ENCODE measurements around the gene TOLLIP.
"Not testable (repeated sequence)": the region's sequence is repeated elsewhere in the genome, so short reads cannot be mapped to it uniquely, and the experiment has no call there.

TOLLIP gene

GRCh38 chr11:1246301-1246700 is 63.1 kb downstream of the TOLLIP start:
- DNase-seq (ENCODE audit: low spot score) = not testable (repeated sequence)

- DNase-seq (ENCODE audit: low spot score) = not testable (repeated sequence)
Observed at GRCh38 chr11:1245717-1246116, 63.7 kb downstream of the TOLLIP start.

GRCh38 chr11:1244557-1244956 is 64.9 kb downstream of the TOLLIP start:
- not testable (repeated sequence) for DNase-seq (ENCODE audit: low spot score)

GRCh38 chr11:1243521-1243920 is 65.9 kb downstream of the TOLLIP start:
- not testable (repeated sequence) for DNase-seq (ENCODE audit: low spot score)

GRCh38 chr11:1242751-1243150 is 66.7 kb downstream of the TOLLIP start:
- DNase-seq (ENCODE audit: low spot score) = not testable (repeated sequence)

GRCh38 chr11:1242289-1242688 is 67.1 kb downstream of the TOLLIP start:
- DNase-seq (ENCODE audit: low spot score) = no peak

GRCh38 chr11:1241706-1242105 is 67.7 kb downstream of the TOLLIP start:
- DNase-seq (ENCODE audit: low spot score) = no peak

- no peak for DNase-seq (ENCODE audit: low spot score)
Observed at GRCh38 chr11:1240771-1241170, 68.7 kb downstream of the TOLLIP start.

- no peak for DNase-seq (ENCODE audit: low spot score)
Observed at GRCh38 chr11:1239596-1240205, 69.7 kb downstream of the TOLLIP start.

GRCh38 chr11:1238767-1239595 is 70.5 kb downstream of the TOLLIP start:
- DNase-seq (ENCODE audit: low spot score) = peak; percentile 30

- DNase-seq (ENCODE audit: low spot score) = no peak
Observed at GRCh38 chr11:1237851-1238250, 71.6 kb downstream of the TOLLIP start.

GRCh38 chr11:1237128-1237580 is 72.3 kb downstream of the TOLLIP start:
- DNase-seq (ENCODE audit: low spot score) = no peak

GRCh38 chr11:1236316-1237127 is 72.9 kb downstream of the TOLLIP start:
- no peak for DNase-seq (ENCODE audit: low spot score)

- no peak for DNase-seq (ENCODE audit: low spot score)
Observed at GRCh38 chr11:1235901-1236315, 73.5 kb downstream of the TOLLIP start.

- DNase-seq (ENCODE audit: low spot score) = no peak
Observed at GRCh38 chr11:1235306-1235900, 74.0 kb downstream of the TOLLIP start.

GRCh38 chr11:1234771-1235305 is 74.6 kb downstream of the TOLLIP start:
- DNase-seq (ENCODE audit: low spot score) = no peak

GRCh38 chr11:1234054-1234720 is 75.2 kb downstream of the TOLLIP start:
- no peak for DNase-seq (ENCODE audit: low spot score)

- DNase-seq (ENCODE audit: low spot score) = no peak
Observed at GRCh38 chr11:1233351-1234053, 75.9 kb downstream of the TOLLIP start.

- DNase-seq (ENCODE audit: low spot score) = no peak
Observed at GRCh38 chr11:1232883-1233321, 76.5 kb downstream of the TOLLIP start.

GRCh38 chr11:1232021-1232882 is 77.2 kb downstream of the TOLLIP start:
- DNase-seq (ENCODE audit: low spot score) = no peak
